COLO668 (cell line): Measurements from ENCODE around the gene RNF187.
"Not testable (repeated sequence)": the region's sequence is repeated elsewhere in the genome, so short reads cannot be mapped to it uniquely, and the experiment has no call there.

Experiments
- DNase-seq: peaks from one replicate; lab custom pipeline; 2025; ENCODE audit not compliant: unreplicated experiment; lab: John Stamatoyannopoulos, UW

RNF187 gene

GRCh38 chr1:228459091-228459993, 27.8 kb upstream of the RNF187 start:
- DNase-seq = peak; percentile 85

DNA sequence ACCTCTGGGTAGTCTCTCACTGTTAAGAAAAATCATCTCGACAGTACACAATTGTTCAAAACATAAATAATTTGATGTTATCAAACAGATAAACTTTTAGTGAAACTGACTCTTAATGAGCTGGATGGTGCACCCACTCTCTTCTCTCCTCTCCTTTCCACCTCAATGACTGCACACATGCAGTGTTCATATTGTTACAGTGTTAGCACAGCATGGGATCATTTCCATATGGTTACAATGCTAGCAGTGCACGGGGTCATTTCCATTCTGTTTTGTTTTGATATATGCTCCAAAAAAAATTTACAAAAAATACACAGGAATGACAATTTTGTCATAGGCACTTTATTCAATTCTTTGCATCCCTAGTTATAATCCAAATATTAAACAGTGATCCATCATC, 26.4 kb upstream of the RNF187 start:
- DNase-seq = no peak

DNA sequence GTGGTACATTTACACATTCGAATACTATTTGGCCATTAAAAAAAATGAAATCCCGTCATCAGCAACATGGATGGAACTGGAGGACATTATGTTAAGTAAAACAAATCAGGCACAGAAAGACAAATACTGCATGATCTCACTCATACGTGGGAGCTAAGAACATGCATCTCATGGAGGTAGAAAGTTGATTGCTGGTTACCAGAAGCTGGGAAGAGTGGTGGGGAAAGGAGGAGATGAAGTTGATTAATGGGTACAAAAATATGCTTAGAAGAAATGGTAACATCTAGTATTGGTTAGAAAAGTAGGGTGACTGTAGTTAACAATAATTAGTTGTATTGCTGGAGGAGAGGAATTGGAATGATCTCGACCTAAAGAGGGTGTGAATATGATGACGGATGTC, 24.6 kb upstream of the RNF187 start:
- DNase-seq = no peak

GRCh38 chr1:228463009-228463558, 24.1 kb upstream of the RNF187 start:
- no peak for DNase-seq

DNA sequence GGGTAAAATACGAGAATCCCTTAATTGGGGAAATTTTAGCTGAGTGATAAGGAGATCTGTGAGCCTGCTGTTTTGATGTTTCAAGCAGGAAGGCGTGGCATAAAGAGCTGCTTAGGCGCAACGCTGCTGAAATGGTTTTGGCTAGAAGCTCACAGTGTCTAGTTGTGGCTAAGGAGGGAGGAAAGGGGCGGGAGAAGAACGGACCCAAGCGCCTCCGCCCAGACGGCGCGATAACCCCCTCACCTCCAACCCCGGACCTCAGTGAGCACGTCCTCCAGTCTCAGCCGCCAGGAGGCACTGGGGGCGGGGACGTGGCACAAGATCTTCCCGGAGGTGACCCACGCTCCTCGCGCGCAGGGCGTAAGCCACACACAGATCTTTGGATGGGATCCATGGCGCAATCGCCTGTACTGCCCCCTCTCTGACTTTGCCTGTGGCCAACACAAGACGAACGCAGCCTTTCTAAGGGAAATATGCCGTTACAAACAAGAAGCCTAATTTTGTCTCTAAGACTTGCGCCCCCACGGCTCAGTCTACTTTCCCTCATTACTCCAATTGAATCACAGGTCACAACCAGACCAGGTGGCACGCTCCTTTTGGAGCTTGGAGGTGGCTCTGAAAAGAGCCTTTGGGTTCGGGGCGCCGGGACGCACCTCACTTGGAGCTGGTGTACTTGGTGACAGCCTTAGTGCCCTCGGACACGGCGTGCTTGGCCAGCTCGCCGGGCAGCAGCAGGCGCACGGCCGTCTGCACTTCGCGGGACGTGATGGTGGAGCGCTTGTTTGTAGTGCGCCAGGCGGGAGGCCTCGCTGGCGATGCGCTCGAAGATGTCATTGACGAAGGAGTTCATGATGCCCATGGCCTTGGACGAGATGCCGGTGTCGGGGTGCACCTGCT, 23.4 kb upstream of the RNF187 start:
- DNase-seq = peak; percentile 65

- peak; percentile 92 for DNase-seq
Measured at GRCh38 chr1:228464487-228464983, 22.6 kb upstream of the RNF187 start.

GRCh38 chr1:228465141-228465540, 22.0 kb upstream of the RNF187 start:
- no peak for DNase-seq

GRCh38 chr1:228465571-228466146, 21.5 kb upstream of the RNF187 start:
- no peak for DNase-seq

DNA sequence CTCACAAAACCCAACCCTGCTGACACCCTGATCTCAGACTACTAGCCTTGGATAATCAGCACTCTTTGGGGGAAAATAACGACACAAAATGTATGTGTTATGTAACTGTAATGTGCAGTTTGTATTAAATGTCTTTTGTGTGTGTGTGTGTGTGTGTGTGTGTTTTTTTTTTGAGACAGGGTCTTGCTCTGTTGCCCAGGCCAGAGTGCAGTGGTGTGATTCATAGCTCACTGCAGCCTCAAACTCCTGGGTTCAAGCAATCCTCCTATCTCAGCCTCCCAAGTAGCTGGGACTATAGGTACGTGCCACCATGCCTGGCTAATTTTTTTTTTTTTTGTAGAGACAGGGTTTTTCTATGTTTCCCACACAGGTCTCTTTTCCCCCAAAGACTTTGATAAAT, 19.0 kb upstream of the RNF187 start:
- DNase-seq = not testable (repeated sequence)

DNA sequence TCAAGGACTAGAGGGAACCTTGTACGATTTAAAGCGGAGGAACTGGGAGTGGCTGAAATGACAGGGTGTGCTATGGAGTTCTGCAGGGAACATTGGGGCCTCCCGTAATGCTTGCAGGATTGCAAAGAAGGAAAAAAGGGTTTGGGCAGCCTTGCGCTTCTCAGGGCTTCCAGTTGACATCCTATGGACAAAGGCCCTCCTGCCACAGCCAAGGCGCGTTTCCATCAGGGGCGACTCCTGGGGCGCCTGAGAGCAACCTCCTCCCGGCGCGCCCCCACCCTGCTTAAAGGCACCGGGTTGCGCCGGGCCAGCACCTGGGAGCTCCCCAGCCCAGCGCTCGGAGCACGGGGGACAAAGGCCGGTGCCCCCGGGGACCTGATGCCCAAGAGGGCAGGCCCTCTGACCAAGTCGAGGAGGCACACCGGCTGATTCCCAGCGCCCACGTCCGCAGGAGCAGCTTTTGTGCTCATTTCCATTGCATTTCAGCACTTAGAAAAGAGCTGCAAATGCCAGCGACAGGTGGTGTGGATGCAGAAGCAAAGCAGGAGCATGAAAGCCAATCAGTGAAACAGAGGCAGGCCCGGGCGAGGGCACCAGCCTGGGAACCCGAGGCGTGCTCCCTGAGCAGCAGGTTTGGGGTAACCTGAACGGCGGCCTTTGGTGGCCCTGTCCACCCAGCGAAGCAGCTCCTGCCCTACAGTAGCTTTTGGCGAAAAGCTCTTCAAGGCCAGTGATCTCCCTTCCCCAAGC, 17.6 kb upstream of the RNF187 start:
- DNase-seq = no peak

GRCh38 chr1:228471154-228471761, 15.9 kb upstream of the RNF187 start:
- no peak for DNase-seq

- peak; percentile 12 for DNase-seq
Measured at GRCh38 chr1:228471762-228472398, 15.3 kb upstream of the RNF187 start.

DNA sequence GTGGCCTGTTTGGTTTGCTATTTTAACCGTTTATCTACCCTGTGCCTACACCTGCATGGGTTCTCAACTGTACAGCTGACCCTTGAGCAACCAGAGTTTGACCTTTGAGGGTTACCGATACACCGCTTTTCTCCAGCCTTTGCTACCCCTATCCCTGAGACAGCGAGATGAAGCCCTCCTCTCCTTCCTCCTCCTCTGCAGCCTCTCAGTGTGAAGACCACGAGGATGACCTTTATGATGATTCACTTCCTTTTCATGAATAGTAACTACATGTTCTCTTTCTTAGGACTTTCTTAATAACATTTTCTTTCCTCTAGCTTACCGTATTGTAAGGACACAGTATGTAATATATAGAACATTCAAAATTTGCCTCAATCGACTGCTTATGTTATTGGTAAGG, 14.5 kb upstream of the RNF187 start:
- DNase-seq = no peak

- no peak for DNase-seq
Measured at GRCh38 chr1:228474507-228474906, 12.7 kb upstream of the RNF187 start.

- no peak for DNase-seq
Measured at GRCh38 chr1:228475812-228476211, 11.4 kb upstream of the RNF187 start.

GRCh38 chr1:228477263-228477662, 9.9 kb upstream of the RNF187 start:
- DNase-seq = no peak

GRCh38 chr1:228478326-228478725, 8.9 kb upstream of the RNF187 start:
- DNase-seq = no peak

DNA sequence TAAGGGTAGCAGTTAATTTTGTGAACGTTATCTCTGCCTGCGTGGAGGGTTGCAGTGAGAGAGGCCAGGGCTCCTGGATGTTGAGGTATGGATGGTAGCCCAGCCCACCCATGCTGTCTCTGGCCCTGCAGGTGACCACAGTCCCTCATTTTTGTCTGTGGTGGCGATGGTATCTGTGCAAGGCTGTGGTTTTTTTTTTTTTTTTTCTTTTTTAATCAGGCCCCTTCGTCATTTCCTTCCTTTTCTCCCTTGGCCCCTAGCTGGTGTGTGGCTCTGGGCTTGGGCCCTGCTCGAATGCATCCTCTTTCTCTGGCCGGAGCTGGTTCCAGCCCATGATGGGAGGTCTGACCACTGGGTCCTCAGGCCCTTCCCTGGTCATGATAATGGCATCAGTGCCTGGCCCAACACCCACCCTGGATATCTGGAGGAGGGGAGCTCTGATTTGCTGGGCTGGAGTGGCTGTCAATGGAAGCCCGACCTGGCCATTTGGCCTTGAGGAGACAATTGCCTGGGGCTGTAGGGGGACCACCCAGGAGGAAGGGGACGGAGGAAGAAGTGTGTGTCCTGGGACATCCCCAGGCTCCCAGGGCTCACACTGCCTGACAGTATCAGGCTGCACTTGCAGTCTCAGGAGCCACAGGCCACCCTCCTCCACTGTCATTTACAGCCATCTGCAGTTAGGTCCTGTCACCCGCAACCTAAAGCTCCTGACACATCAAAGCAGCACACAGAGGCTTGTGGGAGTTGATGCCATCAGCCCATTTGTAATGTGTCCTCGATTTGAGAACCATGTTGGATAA, 8.1 kb upstream of the RNF187 start:
- DNase-seq = no peak

- no peak for DNase-seq
Measured at GRCh38 chr1:228483789-228484188, 3.4 kb upstream of the RNF187 start.
